ENCODE results near the gene ZNF619. TPM values are rescaled to one million over a fixed set of nuclear protein-coding genes. Genes with fewer than 3 reads are reported as not detected.

ZNF619 gene
- total and polyA plus RNA-seq, 2 experiments from 2014 or later, result 2.0 to 4.4 TPM

DNA sequence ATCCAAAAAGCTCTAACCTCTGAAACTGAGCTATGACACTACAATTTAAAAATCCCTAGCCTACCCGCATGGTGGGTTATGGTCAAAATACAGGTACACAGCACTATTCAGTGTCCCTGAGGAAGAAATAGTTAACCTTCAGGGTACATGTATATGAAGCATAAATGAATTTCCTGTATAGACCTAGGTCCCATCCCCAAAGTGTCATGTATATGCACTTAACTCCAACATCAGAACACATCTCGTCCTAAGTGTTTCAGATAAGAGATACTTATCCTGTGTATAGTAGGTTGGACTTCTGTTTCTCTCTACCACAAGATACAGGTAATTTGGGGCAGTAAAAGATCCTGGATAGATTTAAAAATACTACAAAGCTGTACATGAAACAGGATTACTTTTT lies 13.3 kb upstream of the ZNF619 start:
- WGBS, 2 experiments (ENCODE audit: low coverage in 1 of 2, low lambda C conversion rate in 2 of 2, missing lambda C conversion rate in 2 of 2), result 94 to 97% methylated on average over 2 of the region's 2 CpGs
- H3K36me3 ChIP-seq (ENCODE audit: low read depth), result peaks cover 52% of the 10 kb centered on the region

DNA sequence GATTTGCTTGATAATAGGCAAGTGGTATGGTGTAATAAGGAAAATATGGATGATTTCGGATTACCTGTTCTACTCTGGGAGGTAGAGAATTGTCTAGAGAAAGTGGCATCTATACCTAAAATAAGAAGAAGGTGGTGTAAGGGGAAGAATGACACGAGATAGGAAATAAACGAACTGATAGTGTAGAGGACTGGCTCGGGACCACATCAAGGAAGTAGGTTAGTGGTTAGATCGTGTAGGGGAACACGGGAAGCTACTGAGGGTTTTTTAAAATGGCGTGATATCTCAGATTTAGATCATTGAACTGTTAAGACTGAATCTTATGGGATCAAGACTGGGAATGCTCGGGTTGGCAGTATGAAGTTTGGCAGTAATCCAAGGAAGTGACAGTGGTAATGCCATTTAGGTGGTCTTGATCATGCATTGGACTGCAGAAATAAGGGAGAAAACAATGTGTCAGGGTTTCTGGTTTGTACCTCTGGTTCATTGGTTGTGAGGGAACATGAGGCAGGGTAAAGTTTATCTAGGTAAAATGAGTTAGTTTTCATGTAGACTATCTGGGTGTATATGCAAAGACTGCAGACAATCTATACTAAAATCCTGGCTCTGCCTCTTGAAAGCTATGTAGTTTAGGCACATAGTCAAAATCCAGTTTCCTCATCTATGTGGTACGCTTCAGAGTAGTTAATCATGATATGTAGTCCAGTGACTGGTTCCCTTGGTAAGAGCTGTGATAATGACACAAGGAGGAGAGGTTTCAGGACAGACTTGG lies 12.4 kb upstream of the ZNF619 start:
- no peaks in the 10 kb centered on the region for H3K9me2 ChIP-seq (ENCODE audit: insufficient read depth)
- H3K4me3 ChIP-seq, result no peak overlapping the region
- no peaks in the 10 kb centered on the region for H3K9me3 ChIP-seq (ENCODE audit: low read depth)
- no peak overlapping the region for H3K9ac ChIP-seq
- no peak for DNase-seq
- no peaks in the 10 kb centered on the region for H4K20me1 ChIP-seq (ENCODE audit: insufficient read depth)
- WGBS, 2 experiments (ENCODE audit: low coverage in 1 of 2, low lambda C conversion rate in 2 of 2, missing lambda C conversion rate in 2 of 2), result 76 to 81% methylated on average over 9 of the region's 9 CpGs
- no peaks in the 10 kb centered on the region for H3K27me3 ChIP-seq (replicated peaks; ENCODE audit: insufficient read depth)
- in situ Hi-C loops (cut with MboI), result no loop called here
- no peak overlapping the region for H2AFZ ChIP-seq
- peaks cover 65% of the 10 kb centered on the region for H3F3A ChIP-seq (ENCODE audit: insufficient read depth)
- H3K4me2 ChIP-seq (ENCODE audit: unreplicated experiment), result no peak overlapping the region
- no peak overlapping the region for H3K27ac ChIP-seq
- peaks cover 6% of the 10 kb centered on the region; the same call in 1 of the 2 replicates for H3K4me1 ChIP-seq (ENCODE audit: insufficient read depth)
- peaks cover 21% of the 10 kb centered on the region for H3K79me2 ChIP-seq (ENCODE audit: insufficient read depth)
- TF ChIP-seq EZH2 (IDR thresholded peaks at IDR 0.05; ENCODE audit: insufficient read depth, poor library complexity, severe bottlenecking), result no peak
- no peak for TF ChIP-seq EZH2phosphoT487 (IDR thresholded peaks at IDR 0.05; ENCODE audit: insufficient read depth, low read depth)
- H3K36me3 ChIP-seq (ENCODE audit: low read depth), result peaks cover 43% of the 10 kb centered on the region

More for the DNA sequence above, 13.3 kb upstream of the ZNF619 start:
- no peak for DNase-seq
- Histone ChIP-seq H3K4me2 (ENCODE audit: unreplicated experiment) (no peak overlapping the region), H3F3A (ENCODE audit: insufficient read depth) (peaks cover 73% of the 10 kb centered on the region), H3K9ac (no peak overlapping the region), H3K9me3 (ENCODE audit: low read depth) (no peaks in the 10 kb centered on the region), H3K4me3 (no peak overlapping the region), H2AFZ (no peak overlapping the region), H3K27me3 (replicated peaks; ENCODE audit: insufficient read depth) (no peaks in the 10 kb centered on the region), H3K79me2 (ENCODE audit: insufficient read depth) (peaks cover 30% of the 10 kb centered on the region), H3K9me2 (ENCODE audit: insufficient read depth) (no peaks in the 10 kb centered on the region), H3K27ac (no peak overlapping the region), H3K4me1 (ENCODE audit: insufficient read depth) (peaks cover 14% of the 10 kb centered on the region; the same call in 1 of the 2 replicates), H4K20me1 (ENCODE audit: insufficient read depth) (no peaks in the 10 kb centered on the region)
- no peak for TF ChIP-seq EZH2 (IDR thresholded peaks at IDR 0.05; ENCODE audit: insufficient read depth, poor library complexity, severe bottlenecking)
- no peak for TF ChIP-seq EZH2phosphoT487 (IDR thresholded peaks at IDR 0.05; ENCODE audit: insufficient read depth, low read depth)
- in situ Hi-C loops (cut with MboI), result no loop called here

DNA sequence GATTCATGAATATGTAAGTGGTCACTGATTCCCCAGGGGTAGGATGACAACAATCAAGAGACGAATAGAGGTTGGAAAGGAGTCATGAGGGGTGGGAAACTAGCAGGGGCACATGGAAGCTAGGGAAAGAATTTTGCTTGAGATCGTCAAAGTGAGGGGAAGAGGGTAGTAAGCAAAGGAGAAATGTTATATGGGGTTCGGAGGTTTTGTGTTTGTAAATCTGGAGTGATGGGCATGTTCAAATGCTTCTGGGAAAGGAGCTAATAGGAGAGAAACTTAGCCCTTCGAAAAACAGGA lies 11.9 kb upstream of the ZNF619 start:
- no peak overlapping the region for H3K4me2 ChIP-seq (ENCODE audit: unreplicated experiment)
- 87 to 89% methylated on average over 4 of the region's 4 CpGs for WGBS, 2 experiments (ENCODE audit: low coverage in 1 of 2, low lambda C conversion rate in 2 of 2, missing lambda C conversion rate in 2 of 2)
- no peak for DNase-seq
- TF ChIP-seq EZH2phosphoT487 (IDR thresholded peaks at IDR 0.05; ENCODE audit: insufficient read depth, low read depth) (no peak), EZH2 (IDR thresholded peaks at IDR 0.05; ENCODE audit: insufficient read depth, poor library complexity, severe bottlenecking) (no peak)
- no peak overlapping the region for H3K4me3 ChIP-seq
- H3K9me3 ChIP-seq (ENCODE audit: low read depth), result no peaks in the 10 kb centered on the region
- no peaks in the 10 kb centered on the region for H3K27me3 ChIP-seq (replicated peaks; ENCODE audit: insufficient read depth)
- no peak overlapping the region for H2AFZ ChIP-seq
- no peaks in the 10 kb centered on the region for H4K20me1 ChIP-seq (ENCODE audit: insufficient read depth)
- no peaks in the 10 kb centered on the region for H3K9me2 ChIP-seq (ENCODE audit: insufficient read depth)
- in situ Hi-C loops (cut with MboI), result no loop called here
- H3K27ac ChIP-seq, result no peak overlapping the region
- peaks cover 61% of the 10 kb centered on the region for H3F3A ChIP-seq (ENCODE audit: insufficient read depth)
- H3K79me2 ChIP-seq (ENCODE audit: insufficient read depth), result peaks cover 15% of the 10 kb centered on the region
- H3K9ac ChIP-seq, result no peak overlapping the region
- peaks cover 38% of the 10 kb centered on the region for H3K36me3 ChIP-seq (ENCODE audit: low read depth)
- H3K4me1 ChIP-seq (ENCODE audit: insufficient read depth), result peaks cover 3% of the 10 kb centered on the region; the same call in 1 of the 2 replicates

DNA sequence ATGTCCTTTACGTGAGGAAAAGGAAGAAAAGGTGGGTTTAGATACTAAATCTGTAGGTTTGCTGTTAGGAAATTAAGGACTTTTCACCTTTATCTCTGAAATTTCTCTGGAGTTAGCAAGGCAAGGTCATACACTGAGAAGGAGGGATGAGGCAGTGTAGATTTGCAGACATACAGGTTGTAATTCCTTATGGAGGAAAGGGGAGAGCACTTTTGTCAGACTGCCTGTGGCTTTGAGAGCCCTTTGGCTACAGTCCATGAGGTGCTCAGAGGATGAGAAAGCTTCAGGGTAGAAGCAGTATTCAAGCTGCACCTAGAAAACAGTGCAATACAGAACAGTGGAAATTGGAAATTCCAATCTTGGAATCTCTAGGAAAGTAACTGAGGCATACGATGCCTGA lies 11.5 kb upstream of the ZNF619 start:
- Histone ChIP-seq H3K9ac (no peak overlapping the region), H3K27ac (no peak overlapping the region), H2AFZ (no peak overlapping the region), H4K20me1 (ENCODE audit: insufficient read depth) (no peaks in the 10 kb centered on the region), H3K4me1 (ENCODE audit: insufficient read depth) (no peaks in the 10 kb centered on the region), H3K9me2 (ENCODE audit: insufficient read depth) (no peaks in the 10 kb centered on the region), H3K36me3 (ENCODE audit: low read depth) (peaks cover 34% of the 10 kb centered on the region), H3K27me3 (replicated peaks; ENCODE audit: insufficient read depth) (no peaks in the 10 kb centered on the region), H3K79me2 (ENCODE audit: insufficient read depth) (peaks cover 11% of the 10 kb centered on the region), H3K9me3 (ENCODE audit: low read depth) (no peaks in the 10 kb centered on the region), H3K4me3 (no peak overlapping the region), H3F3A (ENCODE audit: insufficient read depth) (peaks cover 57% of the 10 kb centered on the region), H3K4me2 (ENCODE audit: unreplicated experiment) (no peak overlapping the region)
- TF ChIP-seq EZH2phosphoT487 (IDR thresholded peaks at IDR 0.05; ENCODE audit: insufficient read depth, low read depth), result no peak
- TF ChIP-seq EZH2 (IDR thresholded peaks at IDR 0.05; ENCODE audit: insufficient read depth, poor library complexity, severe bottlenecking), result no peak
- 79 to 88% methylated on average over 2 of the region's 2 CpGs for whole genome bisulfite sequencing, 2 experiments (ENCODE audit: low coverage in 1 of 2, low lambda C conversion rate in 2 of 2, missing lambda C conversion rate in 2 of 2)
- in situ Hi-C loops (cut with MboI), result no loop called here
- DNase-seq, result no peak
